ENCODE results near the gene FAM107A.

GRCh38 chr3:58574682-58575081 lies 2.5 kb downstream of the FAM107A start:
- TF ChIP-seq GATA2 (IDR thresholded peaks at IDR 0.05; ENCODE audit: low read depth, low read length) (no peak), GATA3 (IDR thresholded peaks at IDR 0.05; ENCODE audit: low read depth, low read length) (no peak)
